ENCODE measurements around the gene IL17REL.

The IL17REL gene

GRCh38 chr22:49966041-49966773 lies 46.4 kb downstream of the IL17REL start:
- Histone ChIP-seq H3K36me3 (ENCODE audit: insufficient read depth, low read length) (peaks cover 26% of the 10 kb centered on the region), H3K4me1 (ENCODE audit: insufficient read depth, low read length) (peaks cover 32% of the 10 kb centered on the region), H3K9me3 (ENCODE audit: low read length) (peaks cover 4% of the 10 kb centered on the region), H3K27me3 (ENCODE audit: insufficient read depth, low read length) (no peaks in the 10 kb centered on the region), H3K4me3 (ENCODE audit: low read length) (no peak overlapping the region), H2AFZ (ENCODE audit: low read depth, low read length) (no peak overlapping the region)

- peaks cover 26% of the 10 kb centered on the region for H3K36me3 ChIP-seq (ENCODE audit: insufficient read depth, low read length)
- no peaks in the 10 kb centered on the region for H3K27me3 ChIP-seq (ENCODE audit: insufficient read depth, low read length)
- no peak overlapping the region for H2AFZ ChIP-seq (ENCODE audit: low read depth, low read length)
- peaks cover 4% of the 10 kb centered on the region for H3K9me3 ChIP-seq (ENCODE audit: low read length)
- H3K4me1 ChIP-seq (ENCODE audit: insufficient read depth, low read length) = peaks cover 25% of the 10 kb centered on the region
- H3K4me3 ChIP-seq (ENCODE audit: low read length) = no peak overlapping the region
Observed at GRCh38 chr22:49965091-49966040, 47.2 kb downstream of the IL17REL start.

- Histone ChIP-seq H3K9me3 (ENCODE audit: low read length) (peaks cover 4% of the 10 kb centered on the region), H2AFZ (ENCODE audit: low read depth, low read length) (no peak overlapping the region), H3K4me3 (ENCODE audit: low read length) (no peak overlapping the region), H3K4me1 (ENCODE audit: insufficient read depth, low read length) (peaks cover 28% of the 10 kb centered on the region), H3K27me3 (ENCODE audit: insufficient read depth, low read length) (no peaks in the 10 kb centered on the region), H3K36me3 (ENCODE audit: insufficient read depth, low read length) (peaks cover 26% of the 10 kb centered on the region)
Observed at GRCh38 chr22:49964136-49965090, 48.2 kb downstream of the IL17REL start.

GRCh38 chr22:49963647-49964026 lies 48.9 kb downstream of the IL17REL start:
- Histone ChIP-seq H3K27me3 (ENCODE audit: insufficient read depth, low read length) (no peaks in the 10 kb centered on the region), H3K9me3 (ENCODE audit: low read length) (peaks cover 4% of the 10 kb centered on the region), H3K36me3 (ENCODE audit: insufficient read depth, low read length) (peaks cover 26% of the 10 kb centered on the region), H2AFZ (ENCODE audit: low read depth, low read length) (no peak overlapping the region), H3K4me3 (ENCODE audit: low read length) (no peak overlapping the region), H3K4me1 (ENCODE audit: insufficient read depth, low read length) (peaks cover 36% of the 10 kb centered on the region)

- Histone ChIP-seq H3K4me3 (ENCODE audit: low read length) (no peak overlapping the region), H3K27me3 (ENCODE audit: insufficient read depth, low read length) (no peaks in the 10 kb centered on the region), H3K36me3 (ENCODE audit: insufficient read depth, low read length) (peaks cover 26% of the 10 kb centered on the region), H2AFZ (ENCODE audit: low read depth, low read length) (no peak overlapping the region), H3K9me3 (ENCODE audit: low read length) (peaks cover 4% of the 10 kb centered on the region), H3K4me1 (ENCODE audit: insufficient read depth, low read length) (peaks cover 36% of the 10 kb centered on the region)
Observed at GRCh38 chr22:49962751-49963646, 49.6 kb downstream of the IL17REL start.

GRCh38 chr22:49962012-49962750 lies 50.4 kb downstream of the IL17REL start:
- peaks cover 4% of the 10 kb centered on the region for H3K9me3 ChIP-seq (ENCODE audit: low read length)
- H3K4me1 ChIP-seq (ENCODE audit: insufficient read depth, low read length) = peaks cover 29% of the 10 kb centered on the region
- H3K4me3 ChIP-seq (ENCODE audit: low read length) = peak overlapping the region; percentile 73
- H3K27me3 ChIP-seq (ENCODE audit: insufficient read depth, low read length) = no peaks in the 10 kb centered on the region
- no peak overlapping the region for H2AFZ ChIP-seq (ENCODE audit: low read depth, low read length)
- peaks cover 26% of the 10 kb centered on the region for H3K36me3 ChIP-seq (ENCODE audit: insufficient read depth, low read length)

GRCh38 chr22:49961601-49962011 lies 51.0 kb downstream of the IL17REL start:
- peaks cover 26% of the 10 kb centered on the region for H3K4me1 ChIP-seq (ENCODE audit: insufficient read depth, low read length)
- peaks cover 26% of the 10 kb centered on the region for H3K36me3 ChIP-seq (ENCODE audit: insufficient read depth, low read length)
- peaks cover 4% of the 10 kb centered on the region for H3K9me3 ChIP-seq (ENCODE audit: low read length)

GRCh38 chr22:49961005-49961600 lies 51.5 kb downstream of the IL17REL start:
- Histone ChIP-seq H3K4me3 (ENCODE audit: low read length) (peak overlapping the region; percentile 73), H3K9me3 (ENCODE audit: low read length) (peaks cover 4% of the 10 kb centered on the region), H2AFZ (ENCODE audit: low read depth, low read length) (peak overlapping the region; percentile 27), H3K36me3 (ENCODE audit: insufficient read depth, low read length) (peaks cover 26% of the 10 kb centered on the region), H3K27me3 (ENCODE audit: insufficient read depth, low read length) (no peaks in the 10 kb centered on the region), H3K4me1 (ENCODE audit: insufficient read depth, low read length) (peaks cover 21% of the 10 kb centered on the region)

More at GRCh38 chr22:49961601-49962011, 51.0 kb downstream of the IL17REL start:
- Histone ChIP-seq H3K4me3 (ENCODE audit: low read length) (peak overlapping the region; percentile 73), H3K27me3 (ENCODE audit: insufficient read depth, low read length) (no peaks in the 10 kb centered on the region), H2AFZ (ENCODE audit: low read depth, low read length) (no peak overlapping the region)

GRCh38 chr22:49960159-49961004 lies 52.2 kb downstream of the IL17REL start, which contains the start of gene PIM3:
TSS of gene PIM3 (plus strand) at chr22:49960772. CDS start at chr22:49960948, 176 bp downstream.
- peaks cover 21% of the 10 kb centered on the region for H3K4me1 ChIP-seq (ENCODE audit: insufficient read depth, low read length)
- peaks cover 4% of the 10 kb centered on the region for H3K9me3 ChIP-seq (ENCODE audit: low read length)
- peak within 1 kb of the TSS; percentile 73 for H3K4me3 ChIP-seq (ENCODE audit: low read length)
- H2AFZ ChIP-seq (ENCODE audit: low read depth, low read length) = peak within 1 kb of the TSS; percentile 57
- peaks cover 26% of the 10 kb centered on the region for H3K36me3 ChIP-seq (ENCODE audit: insufficient read depth, low read length)
- H3K27me3 ChIP-seq (ENCODE audit: insufficient read depth, low read length) = no peaks in the 10 kb centered on the region

- H3K9me3 ChIP-seq (ENCODE audit: low read length) = peaks cover 4% of the 10 kb centered on the region
- H3K27me3 ChIP-seq (ENCODE audit: insufficient read depth, low read length) = no peaks in the 10 kb centered on the region
- H3K4me1 ChIP-seq (ENCODE audit: insufficient read depth, low read length) = peaks cover 21% of the 10 kb centered on the region
- peak overlapping the region; percentile 73 for H3K4me3 ChIP-seq (ENCODE audit: low read length)
- peak overlapping the region; percentile 57 for H2AFZ ChIP-seq (ENCODE audit: low read depth, low read length)
- peaks cover 26% of the 10 kb centered on the region for H3K36me3 ChIP-seq (ENCODE audit: insufficient read depth, low read length)
Observed at GRCh38 chr22:49959782-49960158, 52.8 kb downstream of the IL17REL start.
